ENCODE data around the gene NOS1. TPM values are rescaled to one million over a fixed set of nuclear protein-coding genes. Genes with fewer than 3 reads are reported as not detected.

The NOS1 gene
- polyA plus RNA-seq, 1 donor from 2014 or later, result not detected

DNA sequence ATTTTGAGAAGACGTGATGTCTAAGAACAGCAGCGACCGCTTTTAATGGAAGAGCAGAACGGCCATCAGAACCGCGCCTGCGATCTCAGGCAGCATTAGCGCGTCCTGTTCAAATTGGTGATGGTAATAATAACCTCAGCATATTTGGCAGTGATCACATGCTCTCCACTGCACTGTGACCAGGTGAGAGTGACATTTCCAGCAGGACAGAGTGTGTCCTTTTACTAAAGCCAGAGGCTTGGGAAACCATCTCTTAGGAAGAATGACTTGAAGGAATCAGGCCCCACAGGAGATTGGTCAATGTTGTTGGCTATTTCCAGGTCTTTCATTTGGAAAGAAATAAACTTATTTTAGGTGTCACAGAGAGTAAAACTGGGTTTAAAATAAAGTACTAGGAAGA, 119.7 kb downstream of the NOS1 start:
- Histone ChIP-seq H3K36me3 (ENCODE audit: insufficient read depth, low read length) (no peaks in the 10 kb centered on the region), H4K20me1 (ENCODE audit: insufficient read depth) (no peaks in the 10 kb centered on the region), H3K27me3 (ENCODE audit: insufficient read depth, low read depth, low read length) (no peaks in the 10 kb centered on the region), H3K4me3 (ENCODE audit: low read length) (no peak overlapping the region), H3F3A (ENCODE audit: insufficient read depth, low read length, poor library complexity, severe bottlenecking) (no peaks in the 10 kb centered on the region), H2AFZ (ENCODE audit: low read depth, low read length) (no peak overlapping the region), H3K9me3 (ENCODE audit: low read length) (no peaks in the 10 kb centered on the region), H3K79me2 (replicated peaks; ENCODE audit: insufficient read depth, low read length) (no peaks in the 10 kb centered on the region), H3K9me2 (ENCODE audit: insufficient read depth, low read length) (no peaks in the 10 kb centered on the region), H3K4me2 (ENCODE audit: low read length) (no peak overlapping the region), H3K27ac (ENCODE audit: low read length) (no peak overlapping the region), H3K9ac (ENCODE audit: low read length) (no peak overlapping the region)
- TF ChIP-seq RAD21 (conservative IDR thresholded peaks at IDR 0.05) (no peak), POLR2AphosphoS5 (IDR thresholded peaks at IDR 0.05) (no peak), EP300 (conservative IDR thresholded peaks at IDR 0.05; ENCODE audit: poor library complexity, severe bottlenecking) (no peak), CTCF (IDR thresholded peaks at IDR 0.05; ENCODE audit: poor library complexity, severe bottlenecking) (no peak), REST (IDR thresholded peaks at IDR 0.05; ENCODE audit: borderline replicate concordance) (no peak), MXI1 (conservative IDR thresholded peaks at IDR 0.05; ENCODE audit: poor library complexity, severe bottlenecking) (no peak), EZH2 (IDR thresholded peaks at IDR 0.05; ENCODE audit: borderline replicate concordance, insufficient read depth, low read length, poor library complexity, severe bottlenecking) (no peak), TAF1 (IDR thresholded peaks at IDR 0.05; ENCODE audit: low read depth) (no peak), SMC3 (conservative IDR thresholded peaks at IDR 0.05; ENCODE audit: poor library complexity) (no peak)

GRCh38 chr12:117240081-117240755, 121.2 kb downstream of the NOS1 start:
- no peaks in the 10 kb centered on the region for H3K79me2 ChIP-seq (replicated peaks; ENCODE audit: insufficient read depth, low read length)
- no peak overlapping the region for H3K9ac ChIP-seq (ENCODE audit: low read length)
- no peaks in the 10 kb centered on the region for H4K20me1 ChIP-seq (ENCODE audit: insufficient read depth)
- H3F3A ChIP-seq (ENCODE audit: insufficient read depth, low read length, poor library complexity, severe bottlenecking), result no peaks in the 10 kb centered on the region
- H3K36me3 ChIP-seq (ENCODE audit: insufficient read depth, low read length), result no peaks in the 10 kb centered on the region
- no peak overlapping the region for H3K27ac ChIP-seq (ENCODE audit: low read length)
- no peak overlapping the region for H3K4me3 ChIP-seq (ENCODE audit: low read length)
- no peaks in the 10 kb centered on the region for H3K9me2 ChIP-seq (ENCODE audit: insufficient read depth, low read length)
- H3K9me3 ChIP-seq (ENCODE audit: low read length), result no peaks in the 10 kb centered on the region
- H3K4me2 ChIP-seq (ENCODE audit: low read length), result no peak overlapping the region
- TF ChIP-seq RAD21 (conservative IDR thresholded peaks at IDR 0.05) (no peak), MXI1 (conservative IDR thresholded peaks at IDR 0.05; ENCODE audit: poor library complexity, severe bottlenecking) (no peak), POLR2AphosphoS5 (IDR thresholded peaks at IDR 0.05) (no peak)
- no peaks in the 10 kb centered on the region for H3K27me3 ChIP-seq (ENCODE audit: insufficient read depth, low read depth, low read length)
- no peak overlapping the region for H2AFZ ChIP-seq (ENCODE audit: low read depth, low read length)
